Hepatic stellate cell (primary cell): ENCODE results near the gene LPAR1.

Experiments
- DNase-seq: peaks from one replicate; pipeline ENCODE4 v3.0.0; 2011; ENCODE audit warnings: low spot score

Gene LPAR1

GRCh38 chr9:110999379-110999778, 38.9 kb downstream of the LPAR1 start:
- DNase-seq = no peak

DNA sequence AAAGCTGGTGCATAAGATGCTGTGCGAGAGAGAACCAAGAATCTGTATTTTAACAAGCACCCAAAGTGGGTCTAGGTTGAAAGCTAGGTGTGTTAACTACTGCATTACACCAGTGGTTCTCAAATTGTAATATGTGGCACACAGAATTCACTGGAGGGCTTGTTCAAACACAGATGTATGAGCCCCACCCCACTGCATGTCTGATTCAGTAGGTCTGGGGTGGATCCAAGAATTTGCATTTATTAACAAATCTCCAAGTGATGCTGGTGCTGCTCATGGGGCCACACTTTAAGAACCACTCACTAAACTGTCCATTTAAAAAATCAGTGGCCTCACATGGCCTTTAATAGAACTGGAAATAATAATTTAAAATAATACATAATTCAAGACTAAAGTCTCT, 40.4 kb downstream of the LPAR1 start:
- DNase-seq = no peak

- no peak for DNase-seq
These were observed 41.6 kb downstream of the LPAR1 start for GRCh38 chr9:110996436-110997220.

GRCh38 chr9:110995420-110996340, 42.6 kb downstream of the LPAR1 start:
- DNase-seq = no peak

- DNase-seq = no peak
These were observed 43.5 kb downstream of the LPAR1 start for GRCh38 chr9:110994771-110995241.

DNA sequence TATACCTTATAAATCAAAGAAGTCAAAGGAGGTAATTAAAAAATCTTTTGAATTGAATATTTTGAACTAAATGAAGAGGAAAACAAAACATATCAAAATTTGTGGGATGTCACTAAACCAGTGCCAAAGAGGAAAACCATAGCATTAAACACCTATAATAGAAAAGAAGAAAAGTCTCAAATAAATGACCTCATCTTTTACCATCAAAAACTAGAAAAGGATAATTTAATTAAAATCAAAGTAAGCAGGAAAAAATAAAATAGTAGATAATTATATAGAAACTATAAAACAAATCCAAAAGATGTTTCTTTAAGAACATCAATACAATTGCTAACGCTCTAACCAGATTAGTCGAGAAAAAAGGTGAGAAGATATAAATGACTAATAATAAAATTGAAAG, 47.8 kb downstream of the LPAR1 start:
- no peak for DNase-seq

- no peak for DNase-seq
These were observed 51.7 kb downstream of the LPAR1 start for GRCh38 chr9:110986529-110986928.

GRCh38 chr9:110984890-110985437, 53.3 kb downstream of the LPAR1 start:
- no peak for DNase-seq

DNA sequence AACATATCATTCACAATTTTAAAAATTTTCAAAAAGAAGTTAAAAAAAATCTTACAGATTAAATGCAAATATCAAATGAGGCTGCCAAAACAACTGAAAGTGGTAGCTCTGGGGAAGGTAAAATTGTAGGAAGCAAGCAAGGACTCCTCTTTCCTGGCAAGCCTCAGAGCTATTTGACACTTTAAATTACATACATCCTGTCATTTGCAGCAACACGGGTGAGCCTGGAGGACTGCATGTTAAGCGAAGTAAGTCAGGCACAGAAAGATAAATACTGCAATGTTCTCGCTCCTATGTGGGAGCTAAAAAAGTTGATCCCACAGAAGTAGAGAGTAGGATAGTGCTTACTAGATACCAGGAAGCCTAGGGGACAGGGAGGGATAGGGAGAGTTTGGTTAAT, 58.0 kb downstream of the LPAR1 start:
- DNase-seq = no peak

DNA sequence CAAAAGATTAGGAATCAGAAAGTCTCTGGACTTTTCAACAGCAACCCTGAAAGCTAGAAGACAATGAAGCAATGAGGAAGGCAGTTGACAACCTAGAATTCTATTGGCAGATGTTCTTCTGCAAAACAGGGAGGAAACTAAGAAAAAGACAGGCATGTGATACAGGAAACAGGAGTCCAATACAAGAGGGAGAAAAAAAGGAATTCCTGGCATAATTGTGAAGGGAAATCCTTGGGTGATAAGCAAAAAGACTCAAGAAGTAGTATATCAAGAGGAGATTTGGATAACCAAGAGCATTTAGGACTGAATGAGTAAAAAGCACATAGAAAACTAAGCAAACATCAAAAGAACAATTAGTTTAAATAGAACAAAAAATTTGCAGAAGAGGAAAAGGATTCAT, 58.6 kb downstream of the LPAR1 start:
- DNase-seq = no peak

DNA sequence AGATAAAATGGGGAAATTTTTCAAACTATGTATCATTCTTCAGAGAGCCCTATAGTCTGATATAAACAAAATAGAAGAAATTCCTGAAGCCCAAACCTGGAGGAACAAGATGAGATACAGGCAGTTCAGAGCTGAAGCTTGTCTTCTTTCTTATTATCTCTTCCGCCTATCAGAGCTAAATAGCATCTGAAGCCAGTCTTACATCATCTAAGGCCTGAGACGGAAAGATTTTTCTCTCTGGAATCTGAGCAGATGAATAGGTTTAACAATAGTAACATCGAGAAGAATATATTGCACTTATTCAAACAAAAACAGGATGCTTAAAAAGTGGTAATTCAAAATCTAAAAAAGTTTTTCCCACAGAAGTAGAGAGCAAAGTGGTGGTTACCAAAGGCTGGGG, 59.8 kb downstream of the LPAR1 start:
- DNase-seq = no peak

DNA sequence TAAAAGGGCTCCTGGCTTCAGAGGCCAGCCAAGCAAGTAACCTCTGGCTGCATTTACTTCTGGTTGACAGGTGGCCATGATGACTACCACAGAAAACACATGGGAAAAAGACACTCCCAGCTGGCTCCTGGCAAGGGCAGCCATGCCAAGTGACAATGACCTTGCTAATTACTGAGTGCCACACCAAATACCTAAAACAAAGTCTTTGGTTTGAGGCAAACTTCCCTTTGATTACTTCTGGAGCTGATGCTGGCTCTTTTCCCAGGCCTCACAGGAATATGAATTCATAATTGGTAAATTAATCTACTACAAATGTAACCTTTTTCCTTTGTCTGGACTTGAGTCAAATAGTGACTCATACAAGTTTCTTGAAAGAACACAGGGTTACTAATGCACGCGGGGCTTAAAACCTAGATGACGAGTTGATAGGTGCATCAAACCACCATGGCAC, 61.0 kb downstream of the LPAR1 start:
- DNase-seq = no peak

DNA sequence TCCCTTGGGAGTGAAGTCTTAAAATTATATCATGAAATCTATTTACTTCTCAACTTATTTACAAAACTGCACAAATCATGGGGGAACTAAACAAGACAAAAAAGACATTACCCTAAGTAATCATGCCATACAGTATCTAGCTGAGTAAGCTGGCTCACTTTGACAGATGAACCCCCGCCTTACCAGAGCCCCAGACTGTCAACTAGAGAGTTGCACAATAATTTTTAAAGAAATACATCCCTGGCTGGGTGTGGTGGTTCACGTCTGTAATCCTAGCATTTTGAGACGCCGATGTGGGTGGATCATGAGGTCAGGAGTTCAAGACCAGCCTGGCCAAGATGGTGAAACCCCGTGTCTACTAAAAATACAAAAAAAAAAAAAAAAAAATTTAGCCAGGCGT, 62.3 kb downstream of the LPAR1 start:
- DNase-seq = no peak

GRCh38 chr9:110975278-110975677, 63.0 kb downstream of the LPAR1 start:
- no peak for DNase-seq

GRCh38 chr9:110971705-110972104, 66.6 kb downstream of the LPAR1 start:
- no peak for DNase-seq

- no peak for DNase-seq
These were observed 67.0 kb downstream of the LPAR1 start for GRCh38 chr9:110971234-110971633.

- DNase-seq = peak; percentile 14
These were observed 68.3 kb downstream of the LPAR1 start for GRCh38 chr9:110969971-110970386.

DNA sequence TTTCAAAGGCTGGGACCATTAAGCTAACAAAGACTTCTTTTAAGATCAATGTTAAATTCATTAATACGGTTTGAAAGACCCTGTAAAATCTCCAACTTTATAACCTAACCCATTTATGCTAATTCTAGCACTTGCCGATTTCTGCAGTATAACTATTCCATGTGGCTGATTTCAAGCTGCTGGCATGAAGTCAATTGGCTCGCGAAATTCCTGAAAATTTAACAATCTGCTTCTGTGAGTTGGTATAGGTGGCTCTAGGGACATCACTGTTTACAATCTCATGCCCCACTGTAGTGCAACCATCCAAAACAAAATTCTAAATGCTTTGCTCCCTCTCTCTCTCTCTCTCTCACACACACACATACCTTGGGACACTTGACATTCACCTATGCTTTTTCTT, 70.2 kb downstream of the LPAR1 start:
- no peak for DNase-seq

- DNase-seq = no peak
These were observed 71.1 kb downstream of the LPAR1 start for GRCh38 chr9:110967196-110967595.

DNA sequence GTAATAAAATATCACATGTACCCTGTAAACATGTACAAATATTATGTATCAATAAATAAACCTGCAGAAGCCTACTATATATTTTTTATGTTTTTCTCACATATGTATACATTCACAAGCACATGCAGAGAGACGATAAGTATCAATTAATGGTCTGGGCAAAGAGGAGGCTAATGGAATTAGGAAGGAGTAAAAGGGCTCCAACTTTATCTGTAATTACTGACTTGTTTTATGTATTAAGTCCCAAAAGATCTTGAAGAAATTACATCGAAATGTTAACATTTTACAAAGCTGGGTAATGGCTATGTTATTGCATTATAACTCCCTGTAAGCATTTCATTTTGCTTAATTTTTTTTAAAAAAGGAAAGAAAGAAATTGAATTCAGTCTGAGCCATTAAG, 78.0 kb downstream of the LPAR1 start:
- DNase-seq = no peak

- no peak for DNase-seq
These were observed 79.4 kb downstream of the LPAR1 start for GRCh38 chr9:110958847-110959246.

DNA sequence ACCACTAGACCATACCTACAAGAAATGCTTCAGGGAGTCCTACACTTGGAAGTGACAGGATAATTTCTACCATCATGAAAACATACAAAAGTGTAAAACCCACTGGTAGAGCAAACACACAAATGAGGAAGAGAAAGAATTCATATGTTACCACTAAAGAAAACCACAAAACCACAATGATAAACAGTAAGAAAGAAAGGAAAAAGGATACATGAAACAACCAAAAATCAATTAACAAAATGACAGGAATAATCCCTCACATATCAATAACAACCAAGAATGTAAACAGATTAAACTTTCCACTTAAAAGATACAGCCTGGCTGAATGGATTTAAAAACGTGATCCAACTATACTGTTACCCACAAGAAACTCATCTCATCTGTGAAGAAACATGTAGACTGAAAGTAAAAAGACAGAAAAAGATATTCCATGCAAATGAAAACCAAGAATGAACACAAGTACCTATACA, 83.4 kb downstream of the LPAR1 start:
- no peak for DNase-seq

GRCh38 chr9:110952540-110952859, 85.8 kb downstream of the LPAR1 start:
- DNase-seq = no peak
